H1 (cell line): ENCODE data around the gene KAT8.

Experiments
- BCL11A ChIP-seq, 2 experiments: IDR thresholded peaks; one replicate each; pipeline ENCODE4 v1.6.1; 2011; ENCODE audit warnings: low read depth in 2 of 2, low read length in 2 of 2, mild to moderate bottlenecking in 2 of 2
- CEBPB ChIP-seq: IDR thresholded peaks from 2 replicates; pipeline ENCODE4 v1.6.1; 2012; ENCODE audit warnings: low read depth, low read length
- CTCF ChIP-seq, 3 experiments: IDR thresholded peaks; 1 replicate in 2 of 3; 2 replicates in 1 of 3; pipeline versions ENCODE4 v1.5.1 to v1.6.1; 2011; ENCODE audit warnings: low read length in 3 of 3, mild to moderate bottlenecking in 3 of 3, inconsistent platforms in 2 of 3, low read depth in 1 of 3, moderate library complexity in 1 of 3; ENCODE audit not compliant: insufficient read depth in 1 of 3; ENCODE audit errors: control extremely low read depth in 1 of 3
- EP300 ChIP-seq, 2 experiments: IDR thresholded peaks; 1 replicate in 1 of 2; 2 replicates in 1 of 2; pipeline ENCODE4 v1.6.1; 2011 to 2012; ENCODE audit warnings: low read depth in 2 of 2, low read length in 2 of 2, mild to moderate bottlenecking in 2 of 2, borderline replicate concordance in 1 of 2, inconsistent platforms in 1 of 2, moderate library complexity in 1 of 2
- FOSL1 ChIP-seq: IDR thresholded peaks from 2 replicates; pipeline ENCODE4 v1.6.1; 2011; ENCODE audit warnings: mild to moderate bottlenecking, low read depth, low read length, moderate library complexity; ENCODE audit not compliant: insufficient read depth
- GABPA ChIP-seq: IDR thresholded peaks from 2 replicates; pipeline ENCODE4 v1.6.1; 2011; ENCODE audit warnings: mild to moderate bottlenecking, low read length, moderate library complexity, borderline replicate concordance; ENCODE audit not compliant: insufficient read depth
- POLR2A ChIP-seq, 2 experiments: IDR thresholded peaks; 1 replicate in 1 of 2; 2 replicates in 1 of 2; pipeline ENCODE4 v1.6.1; 2011; ENCODE audit warnings: low read depth in 2 of 2, low read length in 2 of 2, mild to moderate bottlenecking in 2 of 2; ENCODE audit errors: control extremely low read depth in 1 of 2
- POLR2AphosphoS5 ChIP-seq: IDR thresholded peaks from 2 replicates; pipeline ENCODE4 v1.6.1; 2011; ENCODE audit warnings: low read depth, low read length
- SP1 ChIP-seq: IDR thresholded peaks from 2 replicates; pipeline ENCODE4 v1.6.1; 2011; ENCODE audit warnings: low read depth, low read length
- TCF12 ChIP-seq: IDR thresholded peaks from 2 replicates; pipeline ENCODE4 v1.6.1; 2011; ENCODE audit warnings: low read depth, mild to moderate bottlenecking, low read length
- YY1 ChIP-seq: IDR thresholded peaks from 2 replicates; pipeline ENCODE4 v1.6.1; 2011; ENCODE audit warnings: low read depth, mild to moderate bottlenecking, low read length
- ZNF274 ChIP-seq: IDR thresholded peaks from 2 replicates; pipeline ENCODE4 v1.7.0; 2012; ENCODE audit warnings: low read length, borderline replicate concordance; ENCODE audit errors: extremely low read depth
- TF ChIP-seq, protein P1 (sequence below): IDR thresholded peaks from 2 replicates; pipeline ENCODE4 v1.6.1; 2012; ENCODE audit warnings: inconsistent platforms
- TF ChIP-seq, protein P2 (sequence below): IDR thresholded peaks from 2 replicates; pipeline ENCODE4 v1.6.1; 2012; ENCODE audit warnings: inconsistent platforms

DNA sequence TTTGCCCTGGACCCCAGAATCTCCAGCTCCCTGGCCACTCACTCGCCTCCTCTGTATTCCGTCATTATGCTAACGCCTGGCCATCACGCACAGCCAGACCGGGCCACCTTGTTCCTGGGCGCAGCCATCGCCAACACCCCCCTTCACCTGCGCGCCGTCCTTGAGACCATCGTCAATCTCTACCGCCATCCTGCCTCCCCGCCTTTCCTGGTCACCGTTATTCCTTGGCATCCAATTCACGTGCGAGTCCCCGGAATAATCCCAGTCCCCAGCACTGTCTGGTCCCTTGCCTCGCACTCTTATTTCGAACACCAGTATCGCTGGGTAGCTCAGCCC lies 23.4 kb upstream of the KAT8 start:
- TF ChIP-seq CTCF (IDR thresholded peaks at IDR 0.05; ENCODE audit: control extremely low read depth in 1 of 3, insufficient read depth in 1 of 3, low read depth in 1 of 3, low read length in 3 of 3) (no peak), CEBPB (no peak), SP1 (no peak), GABPA (no peak), POLR2A (IDR thresholded peaks at IDR 0.05; ENCODE audit: control extremely low read depth in 1 of 2, low read depth in 2 of 2, low read length in 2 of 2) (no peak), ZNF274 (no peak), EP300 (IDR thresholded peaks at IDR 0.05; ENCODE audit: borderline replicate concordance in 1 of 2, low read depth in 2 of 2, low read length in 2 of 2) (no peak), YY1 (peak; percentile 39; the same call in 1 of the 2 replicates), TCF12 (no peak), BCL11A (IDR thresholded peaks at IDR 0.05; ENCODE audit: low read depth in 2 of 2, low read length in 2 of 2) (no peak), POLR2AphosphoS5 (no peak), FOSL1 (no peak)
- TF ChIP-seq, protein P1, sequence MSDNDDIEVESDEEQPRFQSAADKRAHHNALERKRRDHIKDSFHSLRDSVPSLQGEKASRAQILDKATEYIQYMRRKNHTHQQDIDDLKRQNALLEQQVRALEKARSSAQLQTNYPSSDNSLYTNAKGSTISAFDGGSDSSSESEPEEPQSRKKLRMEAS: peak; percentile 87
- TF ChIP-seq, protein P2, sequence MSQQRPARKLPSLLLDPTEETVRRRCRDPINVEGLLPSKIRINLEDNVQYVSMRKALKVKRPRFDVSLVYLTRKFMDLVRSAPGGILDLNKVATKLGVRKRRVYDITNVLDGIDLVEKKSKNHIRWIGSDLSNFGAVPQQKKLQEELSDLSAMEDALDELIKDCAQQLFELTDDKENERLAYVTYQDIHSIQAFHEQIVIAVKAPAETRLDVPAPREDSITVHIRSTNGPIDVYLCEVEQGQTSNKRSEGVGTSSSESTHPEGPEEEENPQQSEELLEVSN: peak; percentile 97
